SKM-1 treated with dmso at 0.1 percent for 144 hours (cell line): ENCODE data around the gene DBN1.
"Not testable (repeated sequence)": the region's sequence is repeated elsewhere in the genome, so short reads cannot be mapped to it uniquely, and the experiment has no call there.

ENCODE experiments used
- DNase-seq: peaks from one replicate; lab custom pipeline; 2025; ENCODE audit not compliant: unreplicated experiment; lab: John Stamatoyannopoulos, UW

The DBN1 gene

DNA sequence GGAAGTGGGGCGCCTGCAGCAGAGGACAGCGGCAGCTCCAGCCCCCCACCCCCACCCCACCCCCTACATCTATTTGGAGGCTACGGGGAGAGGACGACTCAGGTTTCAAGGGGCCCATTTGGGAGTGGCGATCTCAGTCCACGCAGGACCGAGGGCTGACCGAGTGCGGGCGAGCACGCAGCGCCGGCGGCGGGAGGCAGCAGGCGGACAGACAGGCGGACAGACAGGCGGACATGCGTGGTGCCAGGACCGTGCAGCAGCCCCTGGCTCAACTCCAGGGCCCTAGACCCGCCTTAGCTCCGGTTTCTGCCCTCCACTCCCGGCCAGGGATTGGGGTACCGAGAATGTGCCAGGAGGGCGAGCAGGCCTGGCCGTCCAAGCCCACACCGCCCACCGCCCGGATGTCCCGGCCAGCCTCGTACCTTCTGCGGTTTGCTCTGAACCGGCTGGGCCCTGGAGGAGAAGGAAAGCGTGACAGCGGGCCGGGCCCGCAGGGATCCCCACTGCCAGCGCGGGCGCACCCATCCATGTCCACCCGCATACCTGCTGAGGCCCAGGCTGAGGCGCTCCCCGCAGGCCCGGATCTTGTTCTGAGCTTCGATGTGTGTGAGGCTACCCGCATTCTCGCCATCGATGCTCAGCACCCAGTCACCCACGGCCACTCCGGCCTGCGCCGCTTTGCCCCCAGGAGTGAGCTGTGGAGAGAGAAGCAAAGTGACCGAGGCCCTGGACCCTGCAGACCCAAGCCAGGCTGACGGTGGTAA, 18.7 kb upstream of the DBN1 start:
- DNase-seq = no peak

DNA sequence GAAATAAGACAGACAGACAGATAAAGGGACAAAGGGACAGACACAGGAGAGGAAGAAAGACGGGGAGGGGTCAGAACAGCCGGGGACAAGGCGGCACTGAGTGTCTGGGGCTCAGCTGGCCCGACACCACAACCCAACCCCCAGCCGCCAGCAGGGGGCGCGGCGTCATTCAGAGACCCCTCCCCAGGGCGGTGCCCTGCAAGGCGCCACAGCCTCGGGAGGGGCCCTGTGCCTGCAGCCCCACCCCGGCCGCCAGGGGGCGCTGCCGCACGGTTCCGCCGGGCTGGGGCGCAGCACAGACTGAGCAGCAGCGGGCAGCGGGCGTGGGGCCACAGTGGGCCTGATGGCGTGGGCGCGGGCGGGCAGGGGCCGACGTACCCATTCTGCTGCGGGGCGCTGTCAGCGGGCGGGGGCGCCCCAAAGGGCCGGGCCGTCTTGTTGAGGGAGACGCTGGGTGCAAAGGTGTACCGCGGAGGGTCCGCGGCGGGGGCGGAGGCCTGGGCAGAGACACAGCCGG, 18.1 kb upstream of the DBN1 start:
- DNase-seq = peak; percentile 41

DNA sequence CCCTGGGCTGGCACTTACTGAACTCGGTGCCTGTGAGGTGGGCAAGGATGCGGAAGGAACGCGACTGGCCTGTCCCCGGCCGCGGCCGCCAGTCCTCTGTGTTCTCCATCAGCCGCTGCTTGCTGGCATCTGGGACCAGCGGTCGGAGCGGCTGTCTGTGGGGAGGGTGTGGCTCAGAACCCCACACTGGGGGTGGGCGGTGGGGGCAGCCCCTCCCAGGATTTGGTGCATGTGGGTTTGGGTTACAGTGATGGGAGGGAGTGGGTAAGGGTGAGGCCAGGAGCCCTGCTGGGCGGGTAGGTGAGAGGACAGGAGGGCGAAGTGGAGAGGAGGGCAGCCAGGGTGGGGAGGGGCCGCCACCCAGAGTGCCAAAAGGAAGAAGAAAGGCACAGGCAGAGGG, 17.6 kb upstream of the DBN1 start:
- DNase-seq = no peak

DNA sequence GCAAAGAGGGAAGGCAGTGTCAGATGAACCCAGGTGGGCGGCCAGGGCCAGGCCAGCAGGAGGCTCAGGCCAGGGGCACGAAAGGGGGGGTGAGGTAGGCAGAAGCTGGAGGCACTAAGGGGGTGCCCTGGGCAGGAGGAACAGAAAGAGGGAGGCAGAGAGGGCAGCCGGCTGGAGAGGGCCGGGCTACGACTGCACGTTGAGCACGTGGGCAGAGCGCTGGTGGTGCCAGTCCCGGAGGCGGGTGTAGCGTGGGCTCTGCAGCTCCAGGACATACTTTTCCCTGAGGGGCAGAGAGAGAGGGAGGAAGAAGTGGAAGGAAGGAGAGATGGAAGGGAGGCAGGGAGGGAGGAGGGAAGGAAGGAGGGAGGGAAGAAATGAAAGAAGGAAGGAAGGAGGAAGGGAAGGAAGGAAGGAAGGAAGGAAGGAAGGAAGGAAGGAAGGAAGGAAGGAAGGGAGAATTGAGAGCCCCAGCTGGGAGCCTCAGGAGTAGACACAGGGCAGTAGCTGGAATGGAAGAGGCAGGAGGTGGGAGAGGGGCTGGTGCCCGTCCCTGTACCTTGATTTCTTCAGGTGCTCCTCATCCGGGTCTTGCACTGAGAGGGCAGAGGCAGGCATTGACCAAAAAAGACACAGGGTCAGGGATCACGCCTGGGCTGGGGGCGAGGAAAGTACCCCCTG, 17.0 kb upstream of the DBN1 start:
- no peak for DNase-seq

DNA sequence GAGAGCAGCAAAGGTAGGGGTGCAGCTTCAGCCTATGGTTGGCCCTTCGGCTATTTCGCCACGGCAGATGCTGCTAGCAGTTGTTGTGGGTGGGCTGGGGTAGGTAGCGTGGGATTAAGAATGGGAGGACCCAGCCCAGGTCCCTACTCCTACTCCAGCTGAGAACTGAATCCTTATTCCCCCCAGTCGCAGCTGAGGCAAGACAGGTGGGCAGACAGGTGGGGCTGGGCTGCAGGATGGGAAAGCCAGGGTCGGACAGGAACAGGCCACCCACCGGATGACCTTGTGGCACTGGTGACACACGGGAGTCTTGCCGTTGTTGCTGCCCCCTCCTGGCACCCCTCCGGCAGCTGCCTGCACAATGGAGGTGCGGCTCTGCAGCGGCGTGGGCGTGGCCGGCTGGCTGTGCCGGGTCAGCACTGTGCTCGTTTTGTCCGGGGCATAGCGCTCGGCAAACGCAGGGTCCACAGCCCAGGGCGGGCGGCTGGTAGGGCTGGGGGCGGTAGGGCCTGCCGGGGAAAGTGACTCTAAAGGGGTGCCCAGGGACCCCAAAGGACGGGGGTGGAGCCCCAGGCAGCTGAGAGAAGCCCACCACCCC, 15.8 kb upstream of the DBN1 start:
- no peak for DNase-seq

DNA sequence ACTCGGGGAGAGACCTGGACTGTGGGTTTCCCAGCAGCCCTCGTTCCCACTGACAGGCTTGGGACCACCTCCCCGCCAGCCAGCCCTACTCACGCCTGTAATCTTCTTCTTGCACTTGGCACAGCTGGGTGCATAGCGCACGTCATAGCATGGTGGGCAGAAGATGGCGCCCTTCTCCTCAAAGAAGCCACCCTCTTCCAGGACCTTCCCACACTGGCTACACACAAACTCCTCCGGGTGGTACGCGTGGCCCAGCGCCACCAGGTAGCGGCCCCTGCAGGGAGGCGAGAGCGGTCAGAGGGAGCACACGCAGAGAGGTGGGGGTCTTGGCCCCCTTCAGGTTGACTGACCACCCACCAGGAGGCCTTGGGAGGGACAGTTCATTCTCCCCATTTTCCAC, 14.5 kb upstream of the DBN1 start:
- no peak for DNase-seq

DNA sequence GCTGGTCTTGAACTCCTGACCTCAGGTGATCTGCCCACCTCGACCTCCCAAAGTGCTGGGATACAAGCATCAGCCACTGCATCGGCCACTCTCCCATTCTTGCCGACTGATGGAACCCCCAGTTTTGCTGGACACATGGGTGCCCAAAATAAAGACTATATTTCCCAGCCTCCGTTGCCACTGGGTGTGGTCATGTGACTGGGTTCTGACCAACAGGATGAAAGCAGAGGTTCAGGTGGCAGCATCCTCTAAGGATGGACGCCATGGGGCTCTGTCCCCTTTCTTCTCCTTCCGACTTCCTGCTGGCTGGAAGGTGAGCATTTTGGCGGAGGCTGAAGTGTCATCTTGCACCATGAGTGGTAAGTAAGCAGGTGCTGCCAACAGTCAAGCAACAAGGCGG, 13.7 kb upstream of the DBN1 start:
- DNase-seq = no peak

DNA sequence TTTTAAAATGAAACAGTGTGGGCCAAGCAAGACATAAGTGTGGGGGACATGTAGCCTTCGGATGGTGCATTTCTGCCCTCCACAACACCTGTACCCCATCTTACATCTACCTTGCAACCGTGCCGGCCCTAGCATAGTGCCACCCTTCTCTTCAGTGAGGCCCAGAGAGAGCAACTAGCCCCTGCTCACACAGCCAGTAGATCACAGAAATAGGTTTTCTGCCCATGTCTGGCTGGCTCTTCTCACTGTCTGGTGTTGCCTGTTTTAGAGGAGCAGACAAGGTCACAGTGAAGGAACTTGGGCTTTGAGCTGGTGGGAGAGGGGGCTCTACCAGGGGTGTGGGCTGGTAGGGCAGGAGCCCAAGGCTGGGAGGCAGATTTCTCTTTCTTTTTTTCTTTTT, 12.8 kb upstream of the DBN1 start:
- no peak for DNase-seq

DNA sequence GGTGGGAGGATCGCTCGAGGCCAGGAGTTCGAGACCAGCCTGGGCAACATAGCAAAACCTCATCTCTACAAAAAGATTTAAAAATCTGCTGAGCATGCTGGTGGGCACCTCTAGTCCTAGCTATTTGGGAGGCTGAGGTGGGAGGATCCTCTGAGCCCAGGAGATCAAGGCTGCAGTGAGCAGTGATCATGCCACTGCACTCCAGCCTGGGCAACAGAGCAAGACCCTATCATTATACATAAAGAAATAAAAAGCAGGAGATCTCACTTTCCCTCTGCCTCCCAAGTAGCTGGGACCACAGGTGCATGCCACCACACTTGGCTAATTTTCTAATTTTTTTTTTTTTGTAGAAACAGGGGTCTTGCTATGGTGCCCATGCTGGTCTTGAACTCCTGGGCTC, 12.3 kb upstream of the DBN1 start:
- not testable (repeated sequence) for DNase-seq

DNA sequence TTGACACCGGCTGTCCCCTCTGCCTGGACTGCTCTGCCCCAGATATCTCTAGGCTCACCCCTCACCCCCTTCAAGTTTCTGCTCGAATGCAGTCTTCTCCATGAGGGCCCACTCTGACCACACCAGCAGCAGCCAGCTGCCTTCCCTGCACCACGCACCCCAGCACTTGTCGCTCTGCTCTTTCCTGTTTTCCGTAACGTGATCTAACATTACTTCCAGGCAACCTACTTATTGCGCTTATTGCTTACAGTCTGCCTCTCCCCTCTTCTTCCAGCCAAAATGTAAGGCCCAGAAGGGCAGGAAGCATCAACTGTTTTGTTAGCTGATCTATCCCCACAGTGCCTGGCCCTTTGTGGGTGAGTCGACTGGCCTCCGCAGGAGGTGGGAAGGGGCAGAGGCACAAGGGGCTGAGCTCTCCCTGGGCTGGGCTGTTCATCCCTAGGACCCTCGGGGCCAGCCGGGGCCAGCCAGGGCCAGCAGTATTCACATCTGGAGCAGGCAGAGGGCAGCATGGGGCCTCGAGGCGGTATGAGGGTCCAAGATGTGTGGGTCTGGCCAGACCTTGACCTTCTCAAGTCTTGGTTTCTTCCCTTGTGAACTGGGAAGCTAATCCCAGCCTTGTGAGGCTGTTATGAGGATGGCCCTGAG, 11.6 kb upstream of the DBN1 start:
- no peak for DNase-seq

DNA sequence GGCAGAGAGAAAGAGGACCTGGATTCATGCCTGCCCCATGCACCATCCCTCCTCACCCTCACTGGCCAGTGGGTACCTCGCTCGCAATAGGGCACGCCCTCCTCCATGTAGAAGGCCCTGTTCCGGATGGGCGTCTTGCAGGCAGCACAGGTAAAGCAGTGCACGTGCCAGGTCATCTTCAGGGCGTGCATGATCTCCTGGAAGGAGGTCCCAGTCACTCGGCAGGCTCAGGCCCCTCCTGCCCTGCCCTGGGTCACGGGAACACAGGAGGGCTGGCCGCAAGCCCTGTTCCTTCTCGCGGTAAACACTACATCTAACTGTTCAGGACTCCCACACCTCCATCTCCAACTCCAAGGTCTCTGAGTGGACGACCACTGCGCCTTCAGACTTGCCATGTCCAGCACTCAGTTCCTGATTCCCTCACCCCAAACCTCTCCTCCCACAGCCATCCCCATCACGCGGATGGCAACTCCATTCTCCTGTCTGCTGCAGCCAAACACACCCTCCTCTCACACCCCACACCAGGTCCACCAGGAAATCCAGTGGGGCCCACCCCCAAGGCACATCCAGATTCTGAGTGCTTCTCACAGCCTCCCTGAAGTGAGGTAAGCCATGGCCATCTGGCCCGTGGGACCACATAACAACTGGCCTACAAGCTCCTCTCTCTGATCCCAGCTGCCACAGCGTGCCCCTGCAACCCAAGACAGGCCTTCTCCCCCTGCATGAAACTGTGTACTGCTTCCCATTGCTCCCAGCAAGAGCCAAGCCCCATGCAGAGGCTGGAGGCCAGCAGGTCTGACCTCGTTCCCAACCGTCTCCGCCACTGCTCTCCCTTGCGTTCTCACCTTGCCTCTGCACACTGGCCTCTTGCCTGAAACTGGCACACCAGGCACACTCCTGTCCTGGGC, 10.8 kb upstream of the DBN1 start:
- no peak for DNase-seq

DNA sequence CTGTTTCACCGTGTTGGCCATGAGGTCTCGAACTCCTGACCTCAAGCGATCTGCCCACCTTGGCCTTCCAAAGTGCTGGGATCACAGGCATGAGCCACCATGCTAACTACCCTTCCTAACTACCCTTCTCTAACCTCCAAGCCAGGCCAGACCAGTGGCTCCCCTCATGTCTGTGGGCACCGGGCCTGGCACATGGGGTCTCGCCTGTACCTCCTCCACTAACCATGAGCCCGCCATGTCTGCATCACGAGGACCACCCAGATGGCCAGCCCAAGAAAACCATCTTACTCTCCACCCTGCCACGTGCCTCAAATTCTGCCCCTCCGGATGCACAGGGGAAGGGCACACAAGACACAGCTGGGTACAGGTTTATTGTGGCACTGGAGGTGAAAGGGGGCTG, 9.6 kb upstream of the DBN1 start:
- DNase-seq = no peak

DNA sequence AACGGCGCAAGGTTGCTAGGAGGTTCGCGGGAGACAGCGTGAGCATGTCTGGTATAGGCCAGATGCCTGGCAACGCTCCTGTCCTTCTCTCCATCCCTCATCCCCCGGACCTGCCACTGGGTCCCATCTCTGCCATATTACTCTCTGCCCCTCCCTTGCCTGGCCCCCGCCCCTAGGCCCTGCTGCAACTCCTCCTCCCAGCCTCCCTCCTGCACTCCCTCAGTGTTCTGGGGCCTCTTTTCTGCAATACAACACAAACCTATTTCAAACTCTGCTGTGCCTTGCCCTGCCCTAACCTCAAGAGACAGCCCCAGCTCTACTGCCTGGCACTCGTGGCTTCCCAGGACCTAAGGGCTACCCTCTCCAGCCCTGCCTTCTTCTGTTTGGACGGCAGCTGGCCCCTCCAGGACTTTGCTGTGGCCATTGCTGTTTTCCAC, 8.9 kb upstream of the DBN1 start:
- no peak for DNase-seq

DNA sequence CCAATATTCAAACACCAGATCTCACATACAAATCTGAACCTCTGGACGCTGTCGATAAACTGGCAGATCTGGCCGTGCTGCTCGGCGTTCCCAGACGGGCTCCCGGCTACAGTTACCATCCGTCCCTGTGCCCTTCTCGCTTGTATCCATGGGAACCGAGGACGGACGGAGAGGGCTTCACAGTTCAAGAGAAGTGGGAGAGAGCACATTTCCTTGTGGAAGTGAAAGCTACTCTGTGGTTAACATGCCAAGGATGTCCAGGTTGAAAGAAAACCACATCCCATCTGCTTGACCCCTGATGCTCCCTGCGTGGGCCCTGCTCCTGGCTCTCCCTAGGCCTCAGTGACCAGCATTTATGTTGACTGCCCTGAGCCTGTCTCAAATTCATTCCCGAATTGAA, 6.3 kb upstream of the DBN1 start:
- DNase-seq = peak; percentile 54

DNA sequence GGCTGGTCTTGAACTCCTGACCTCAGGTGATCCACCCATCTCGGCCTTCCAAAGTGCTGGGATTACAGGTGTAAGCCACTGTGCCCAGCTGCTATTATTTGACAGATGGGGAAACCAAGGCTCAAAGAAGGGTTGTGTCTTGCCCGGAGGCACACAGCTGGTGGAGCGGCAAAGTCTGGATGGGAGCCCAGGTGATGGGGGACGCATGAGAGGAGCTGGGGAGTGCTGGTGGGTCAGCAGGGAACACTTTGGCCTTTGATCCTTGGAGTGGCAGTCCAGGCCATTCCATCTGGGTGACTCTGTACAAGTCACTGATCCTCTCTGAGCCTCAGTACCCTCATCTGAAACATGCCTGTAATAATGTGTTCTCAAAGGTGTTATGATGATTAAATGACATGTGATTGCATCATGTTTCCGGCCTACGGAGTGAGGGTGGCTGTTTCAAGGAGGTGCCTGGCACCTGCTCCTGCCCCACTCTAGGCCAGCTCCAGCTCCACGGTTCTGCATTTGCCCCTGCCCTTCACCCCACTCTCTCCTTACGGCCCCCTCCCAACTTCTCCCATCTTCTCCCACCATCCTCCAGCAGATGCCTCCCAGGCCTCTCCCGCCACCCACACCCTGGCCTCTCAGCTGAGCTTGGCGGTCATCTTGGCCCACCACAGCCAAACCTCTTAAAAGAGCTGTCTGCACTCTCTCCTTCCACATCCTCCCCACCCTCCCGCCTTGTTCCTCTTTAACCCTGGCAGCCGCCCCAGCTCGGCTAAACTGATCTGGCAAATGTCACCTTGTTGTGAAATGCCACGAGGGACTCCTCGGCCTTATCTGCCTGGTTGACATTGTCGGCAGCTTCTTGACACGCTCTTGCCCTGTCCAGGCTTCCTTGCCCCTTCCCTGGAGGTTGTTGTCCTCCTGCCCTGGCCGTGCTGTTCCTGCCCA, 5.5 kb upstream of the DBN1 start:
- DNase-seq = peak; percentile 92

DNA sequence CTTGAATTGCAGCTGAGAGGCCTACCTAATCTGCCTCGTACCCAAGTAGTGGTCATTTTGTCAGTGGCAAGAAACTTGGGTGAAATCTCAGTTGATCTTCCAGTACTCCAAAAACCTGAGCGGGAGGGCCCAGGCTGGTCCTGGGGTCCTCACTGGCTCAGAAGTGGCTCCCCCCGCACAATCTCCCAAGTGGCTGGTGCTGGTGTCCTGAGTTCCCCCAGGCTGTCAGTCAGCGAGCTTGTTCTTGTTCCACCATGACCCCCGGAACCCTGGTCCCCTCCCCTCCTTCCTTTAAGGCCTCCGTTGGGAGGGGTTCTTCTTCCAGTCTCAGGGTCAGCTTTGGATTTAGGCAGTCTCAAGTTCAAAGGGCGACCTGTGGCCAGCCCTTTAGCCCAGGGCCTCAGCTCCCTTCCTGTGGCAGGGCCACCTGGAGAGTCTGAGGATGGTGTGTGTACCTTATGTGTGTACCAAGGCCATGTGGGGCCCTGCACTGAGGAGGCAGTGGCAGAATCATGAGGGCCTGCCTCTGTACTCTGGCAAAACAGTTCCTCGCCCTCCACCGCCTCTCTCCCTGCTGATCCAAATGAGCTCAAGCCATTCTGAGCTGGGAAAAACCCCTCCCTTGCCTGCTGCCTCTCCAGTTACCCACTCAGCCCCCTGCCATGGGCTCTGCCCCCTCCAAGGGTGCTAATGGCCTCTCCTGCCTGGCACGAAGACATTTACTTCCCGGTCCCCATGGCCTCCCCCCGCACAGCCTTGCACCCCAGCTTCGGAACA, 4.5 kb upstream of the DBN1 start:
- DNase-seq = no peak

DNA sequence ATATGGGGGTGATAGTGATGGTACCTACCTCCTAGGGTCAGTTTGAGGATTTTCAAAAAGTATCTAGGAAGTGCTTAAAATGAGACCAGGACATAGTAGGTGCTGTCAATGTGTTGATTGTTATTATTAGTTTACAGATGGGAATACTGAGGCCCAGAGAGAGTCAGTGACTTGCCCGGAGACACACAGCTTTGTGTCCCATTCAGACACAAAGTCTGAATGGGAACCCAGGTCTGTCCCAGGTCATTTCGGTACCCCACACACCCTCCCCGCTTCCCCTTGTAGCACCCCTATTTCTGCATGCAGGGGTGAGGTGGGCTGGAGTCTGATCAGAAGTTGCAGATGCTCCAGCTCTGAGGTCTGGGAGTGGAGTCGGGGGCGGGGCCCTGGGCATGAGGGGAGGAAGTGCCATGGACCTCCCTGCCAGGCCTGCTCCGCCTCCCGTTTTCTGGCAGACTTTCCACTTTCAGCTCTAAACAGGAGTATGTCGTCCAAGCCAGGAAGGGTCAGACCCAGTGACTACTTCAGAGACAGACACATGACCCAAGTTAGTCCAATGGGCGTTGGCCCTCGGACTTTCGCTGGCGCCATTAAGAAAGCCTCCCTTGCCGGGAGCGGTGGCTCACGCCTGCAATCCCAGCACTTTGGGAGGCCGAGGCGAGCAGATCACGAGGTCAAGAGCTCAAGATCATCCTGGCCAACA, 3.2 kb upstream of the DBN1 start:
- DNase-seq = no peak
